CD4-positive, alpha-beta T cell treated with Interleukin-2 at 100 ng/mL for 4 hours (primary cell): Measurements from ENCODE around the gene RPL23.

Source experiments
- DNase-seq: peaks from one replicate; pipeline ENCODE4 v3.0.0-alpha.2; 2020; ENCODE audit warnings: low spot score

The RPL23 gene

GRCh38 chr17:38853292-38854219, at the start of gene RPL23:
Gene RPL23, minus strand, starts transcription at chr17:38853721. Its CDS starts 11 bp downstream, at chr17:38853710.
- peak; percentile 94 for DNase-seq

GRCh38 chr17:38900978-38901656, 47.6 kb upstream of the RPL23 start:
- peak; percentile 58 for DNase-seq

GRCh38 chr17:38899421-38899820, 45.9 kb upstream of the RPL23 start:
- DNase-seq, result no peak

- DNase-seq, result peak; percentile 88
Observed at GRCh38 chr17:38898812-38899348, 45.4 kb upstream of the RPL23 start.

GRCh38 chr17:38898291-38898679, 44.8 kb upstream of the RPL23 start:
- no peak for DNase-seq

- DNase-seq, result no peak
Observed at GRCh38 chr17:38897671-38898290, 44.3 kb upstream of the RPL23 start.

GRCh38 chr17:38897176-38897575, 43.7 kb upstream of the RPL23 start:
- DNase-seq, result no peak

- no peak for DNase-seq
Observed at GRCh38 chr17:38896346-38896954, 42.9 kb upstream of the RPL23 start.

- no peak for DNase-seq
Observed at GRCh38 chr17:38894276-38894675, 40.8 kb upstream of the RPL23 start.

GRCh38 chr17:38893607-38894006, 40.1 kb upstream of the RPL23 start:
- DNase-seq, result peak; percentile 35

- no peak for DNase-seq
Observed at GRCh38 chr17:38893113-38893512, 39.6 kb upstream of the RPL23 start.

- DNase-seq, result no peak
Observed at GRCh38 chr17:38892620-38893019, 39.1 kb upstream of the RPL23 start.

- no peak for DNase-seq
Observed at GRCh38 chr17:38892083-38892482, 38.6 kb upstream of the RPL23 start.

- DNase-seq, result no peak
Observed at GRCh38 chr17:38891441-38891840, 37.9 kb upstream of the RPL23 start.

GRCh38 chr17:38890410-38890746, 36.9 kb upstream of the RPL23 start:
- no peak for DNase-seq

- DNase-seq, result no peak
Observed at GRCh38 chr17:38889745-38890409, 36.4 kb upstream of the RPL23 start.

- no peak for DNase-seq
Observed at GRCh38 chr17:38888842-38889241, 35.3 kb upstream of the RPL23 start.

- DNase-seq, result no peak
Observed at GRCh38 chr17:38886643-38887010, 33.1 kb upstream of the RPL23 start.

- no peak for DNase-seq
Observed at GRCh38 chr17:38885728-38886642, 32.5 kb upstream of the RPL23 start.

- DNase-seq, result no peak
Observed at GRCh38 chr17:38885044-38885727, 31.7 kb upstream of the RPL23 start.
